ENCODE results near the gene NTRK2.

- no peak for TF ChIP-seq CTCF (IDR thresholded peaks at IDR 0.05)
- no peak for TF ChIP-seq POLR2A (IDR thresholded peaks at IDR 0.05)
- TF ChIP-seq EP300 (IDR thresholded peaks at IDR 0.05), result no peak
- no peak for TF ChIP-seq POLR2AphosphoS5 (IDR thresholded peaks at IDR 0.05)
These were observed 383.8 kb downstream of the NTRK2 start for GRCh38 chr9:85053206-85053786.

Data from gastroesophageal sphincter (tissue), 3 donors.